SJCRH30 (cell line): ENCODE results near the gene ZCCHC14. TPM values are rescaled to one million over a fixed set of nuclear protein-coding genes. Genes with fewer than 3 reads are reported as not detected.

ENCODE experiments used
- DNase-seq, 2 experiments: peaks; one replicate each; pipeline ENCODE4 v3.0.0-alpha.2; 2015 to 2020
- H3K27ac ChIP-seq: fragments of 250-450 bp; sonication (Bioruptor Pico); 2 replicates; pipeline ENCODE4 v1.5.1; 2020; ENCODE audit warnings: mild to moderate bottlenecking, moderate library complexity
- H3K27me3 ChIP-seq: fragments of 250-450 bp; sonication (Bioruptor Pico); 2 replicates; pipeline ENCODE4 v1.5.1; 2020; ENCODE audit warnings: mild to moderate bottlenecking, moderate library complexity
- H3K36me3 ChIP-seq: fragments of 250-450 bp; sonication (Bioruptor Pico); 2 replicates; pipeline ENCODE4 v1.5.1; 2020; ENCODE audit warnings: mild to moderate bottlenecking, moderate library complexity
- H3K4me1 ChIP-seq: fragments of 250-450 bp; sonication (Bioruptor Pico); 2 replicates; pipeline ENCODE4 v1.5.1; 2020; ENCODE audit warnings: mild to moderate bottlenecking, moderate library complexity
- H3K4me3 ChIP-seq: fragments of 250-450 bp; sonication (Bioruptor Pico); 2 replicates; pipeline ENCODE4 v1.5.1; 2020; ENCODE audit warnings: mild to moderate bottlenecking, moderate library complexity
- H3K9me3 ChIP-seq: fragments of 250-450 bp; sonication (Bioruptor Pico); replicated peaks from 2 replicates; pipeline ENCODE4 v1.5.1; 2020; ENCODE audit warnings: mild to moderate bottlenecking, moderate library complexity
- total RNA-seq: library from RNA; depleted of rRNA; stranded (reverse); fragments of >200 nt; shearing (Covaris generic); gene quantifications from 2 replicates; pipeline ENCODE4 v1.2.3, GENCODE V29; 2014

Gene ZCCHC14
- total RNA-seq, 1 experiment from 2014 or later = 7.5 TPM

GRCh38 chr16:87447323-87447722 is 45.5 kb downstream of the ZCCHC14 start:
- DNase-seq = no peak
- Histone ChIP-seq H3K36me3 (no peaks in the 10 kb centered on the region), H3K4me3 (no peak overlapping the region), H3K4me1 (no peaks in the 10 kb centered on the region), H3K27ac (no peak overlapping the region), H3K9me3 (no peaks in the 10 kb centered on the region), H3K27me3 (no peaks in the 10 kb centered on the region)

- Histone ChIP-seq H3K27ac (no peak overlapping the region), H3K9me3 (no peaks in the 10 kb centered on the region), H3K36me3 (no peaks in the 10 kb centered on the region), H3K4me3 (no peak overlapping the region), H3K4me1 (no peaks in the 10 kb centered on the region), H3K27me3 (no peaks in the 10 kb centered on the region)
- no peak for DNase-seq
Measured at GRCh38 chr16:87446479-87446878, 46.3 kb downstream of the ZCCHC14 start.

DNA sequence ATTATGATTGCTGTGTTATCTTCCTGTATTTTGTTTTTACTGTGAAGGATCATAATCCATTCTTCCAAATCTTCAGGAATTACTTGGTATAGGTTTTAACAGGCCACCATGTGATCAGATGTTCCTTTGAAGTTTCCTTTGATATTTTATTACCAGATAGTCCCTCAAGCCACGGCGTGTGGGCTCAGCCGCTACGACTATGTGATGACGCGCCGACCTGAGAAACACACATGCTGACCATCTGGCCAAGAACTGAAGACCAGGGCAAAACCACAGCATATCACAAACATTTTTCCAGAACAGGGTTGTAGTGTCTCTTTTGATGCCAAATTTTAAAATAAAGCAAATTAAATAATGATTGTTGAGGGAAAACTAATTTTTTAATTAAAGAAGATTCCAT is 47.3 kb downstream of the ZCCHC14 start:
- Histone ChIP-seq H3K4me1 (no peaks in the 10 kb centered on the region), H3K27ac (no peak overlapping the region), H3K4me3 (no peak overlapping the region), H3K36me3 (no peaks in the 10 kb centered on the region), H3K9me3 (no peaks in the 10 kb centered on the region), H3K27me3 (no peaks in the 10 kb centered on the region)
- no peak for DNase-seq

DNA sequence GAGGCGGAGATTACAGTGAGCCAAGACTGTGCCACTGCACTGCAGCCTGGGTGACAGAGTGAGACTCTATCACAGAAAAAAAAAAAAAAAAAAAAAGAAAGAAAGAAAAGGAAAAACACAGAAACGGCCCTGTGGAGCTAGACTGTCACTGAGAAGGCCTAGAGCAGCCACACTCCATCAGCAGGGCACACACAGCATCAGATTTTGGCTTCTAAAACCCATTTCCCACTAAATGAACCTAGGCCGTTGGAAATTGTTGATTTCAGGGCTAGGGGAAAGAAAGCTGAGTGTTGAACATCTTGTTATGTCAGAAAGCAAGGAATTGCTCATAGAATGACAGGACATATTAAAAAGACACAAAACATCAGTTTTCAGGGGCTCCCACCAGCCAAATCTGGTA is 48.9 kb downstream of the ZCCHC14 start:
- Histone ChIP-seq H3K4me3 (no peak overlapping the region), H3K4me1 (no peaks in the 10 kb centered on the region), H3K9me3 (no peaks in the 10 kb centered on the region), H3K27me3 (no peaks in the 10 kb centered on the region), H3K36me3 (no peaks in the 10 kb centered on the region), H3K27ac (no peak overlapping the region)
- no peak for DNase-seq

DNA sequence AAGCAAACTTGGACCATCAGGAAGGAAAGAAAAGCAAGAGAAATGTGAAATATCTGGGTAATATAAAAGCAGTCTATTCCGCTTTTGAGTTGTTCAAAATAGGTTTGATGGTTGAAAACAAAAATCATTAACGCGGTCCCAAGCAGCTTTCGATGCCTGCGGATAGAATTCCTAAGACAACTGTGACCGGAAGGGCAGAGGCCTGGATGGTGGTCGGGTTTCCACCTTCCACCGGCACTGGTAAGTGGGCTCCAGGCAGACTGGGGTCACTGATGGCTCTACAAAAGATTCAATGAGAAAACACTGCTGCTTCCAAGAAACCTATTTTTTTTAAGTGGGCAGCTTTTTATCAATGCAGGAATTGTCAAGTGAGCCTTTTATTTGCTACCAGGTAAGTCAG is 49.8 kb downstream of the ZCCHC14 start:
- H3K4me1 ChIP-seq = no peaks in the 10 kb centered on the region
- H3K9me3 ChIP-seq = no peaks in the 10 kb centered on the region
- no peak overlapping the region for H3K4me3 ChIP-seq
- DNase-seq = no peak
- H3K27me3 ChIP-seq = no peaks in the 10 kb centered on the region
- no peak overlapping the region for H3K27ac ChIP-seq
- H3K36me3 ChIP-seq = no peaks in the 10 kb centered on the region

GRCh38 chr16:87442581-87442966 is 50.2 kb downstream of the ZCCHC14 start:
- H3K4me3 ChIP-seq = no peak overlapping the region
- H3K9me3 ChIP-seq = no peaks in the 10 kb centered on the region
- DNase-seq = no peak
- H3K27me3 ChIP-seq = no peaks in the 10 kb centered on the region
- no peak overlapping the region for H3K27ac ChIP-seq
- no peaks in the 10 kb centered on the region for H3K4me1 ChIP-seq
- H3K36me3 ChIP-seq = no peaks in the 10 kb centered on the region

DNA sequence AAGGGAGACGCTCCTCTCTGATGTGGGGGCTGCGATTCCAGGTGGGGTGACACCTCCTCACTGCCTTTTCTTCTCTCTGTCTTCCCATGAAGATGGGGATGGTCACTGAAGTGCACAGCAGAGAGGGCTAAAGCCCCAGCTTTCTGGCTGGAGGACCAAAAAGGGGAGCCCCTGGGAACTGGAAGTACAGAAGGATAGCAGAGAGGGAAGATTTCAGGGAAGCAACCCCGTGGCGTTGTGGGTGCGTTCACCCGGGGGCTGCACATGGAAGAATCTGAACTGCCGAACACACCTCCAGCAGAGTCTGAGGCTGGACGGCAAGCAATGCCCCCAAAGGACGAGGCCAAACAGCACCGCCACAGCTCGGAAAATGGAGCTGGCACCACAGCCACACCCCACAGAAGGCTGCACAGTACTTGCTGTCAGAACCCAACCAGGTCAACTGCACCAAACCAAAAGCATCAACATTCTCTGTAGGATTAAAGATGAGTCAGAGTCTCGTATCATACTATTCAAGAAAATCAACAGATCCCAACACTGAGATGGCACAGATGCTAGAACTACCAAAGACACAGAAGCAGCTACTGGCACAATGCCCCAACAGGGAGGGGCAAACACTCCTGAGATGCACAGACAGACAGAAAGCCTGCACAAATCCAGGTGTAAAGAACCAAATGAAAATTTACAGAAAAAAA is 50.8 kb downstream of the ZCCHC14 start:
- DNase-seq = no peak
- H3K4me1 ChIP-seq = no peaks in the 10 kb centered on the region; the same call in 1 of the 2 replicates
- no peaks in the 10 kb centered on the region for H3K9me3 ChIP-seq
- H3K27me3 ChIP-seq = no peaks in the 10 kb centered on the region
- no peak overlapping the region for H3K27ac ChIP-seq
- H3K4me3 ChIP-seq = no peak overlapping the region
- H3K36me3 ChIP-seq = no peaks in the 10 kb centered on the region

GRCh38 chr16:87439926-87440325 is 52.9 kb downstream of the ZCCHC14 start:
- H3K4me3 ChIP-seq = no peak overlapping the region
- H3K4me1 ChIP-seq = peaks cover 3% of the 10 kb centered on the region; the same call in 1 of the 2 replicates
- no peak overlapping the region for H3K27ac ChIP-seq
- H3K27me3 ChIP-seq = no peaks in the 10 kb centered on the region
- no peaks in the 10 kb centered on the region for H3K9me3 ChIP-seq
- H3K36me3 ChIP-seq = no peaks in the 10 kb centered on the region
- DNase-seq = no peak

DNA sequence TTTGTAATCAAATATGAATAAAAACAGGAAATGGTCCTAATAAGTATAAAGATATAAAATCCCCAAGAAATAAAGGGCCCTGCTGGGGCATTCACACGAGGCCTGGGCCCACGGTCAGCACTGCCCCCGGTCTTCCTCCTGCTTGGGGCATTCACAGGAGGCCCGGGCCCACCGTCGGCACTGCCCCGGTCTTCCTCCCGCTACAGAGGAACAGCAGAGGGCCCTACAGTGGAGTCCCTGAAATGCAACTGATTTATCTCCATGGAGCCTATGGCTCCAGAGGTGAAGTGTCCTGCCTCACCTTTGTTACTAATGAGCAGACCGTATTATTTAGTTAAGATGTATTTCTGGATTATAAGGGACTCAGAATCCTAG is 54.2 kb downstream of the ZCCHC14 start:
- Histone ChIP-seq H3K27ac (no peak overlapping the region), H3K36me3 (no peaks in the 10 kb centered on the region), H3K4me3 (no peak overlapping the region), H3K27me3 (no peaks in the 10 kb centered on the region), H3K9me3 (no peaks in the 10 kb centered on the region), H3K4me1 (peaks cover 3% of the 10 kb centered on the region; the same call in 1 of the 2 replicates)
- no peak for DNase-seq

DNA sequence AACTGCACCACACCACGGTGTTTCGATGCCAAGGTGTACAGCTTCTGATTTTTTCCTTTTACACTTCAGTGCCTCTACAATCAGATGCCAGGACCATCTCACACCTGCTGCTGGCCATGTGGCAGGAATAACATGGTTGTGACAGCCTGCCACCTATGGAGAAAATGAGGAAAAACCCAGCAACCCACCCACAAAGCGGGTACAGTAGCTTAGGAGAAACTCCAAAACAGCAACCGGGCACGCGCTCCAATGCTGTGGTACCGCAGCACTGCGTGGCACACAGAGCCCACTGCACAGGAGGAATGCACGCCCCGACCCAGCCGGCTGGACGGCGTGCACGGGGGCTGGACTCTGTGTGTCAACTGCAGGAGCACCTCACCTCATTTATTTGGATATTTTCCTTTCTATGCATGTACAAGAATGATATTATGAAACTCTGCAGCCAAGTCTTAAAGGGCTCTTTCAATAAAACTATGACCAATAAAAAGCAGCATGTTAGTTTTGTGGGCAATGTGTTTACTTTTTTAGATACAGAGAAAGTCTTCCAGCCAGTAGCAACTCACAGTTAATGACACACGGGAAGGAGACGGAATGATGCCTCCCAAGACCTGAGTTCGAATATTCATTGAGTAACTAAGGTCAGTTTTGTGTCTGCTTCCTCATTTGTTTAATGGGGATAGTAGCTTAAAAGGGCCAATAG is 54.8 kb downstream of the ZCCHC14 start:
- H3K4me3 ChIP-seq = no peak overlapping the region
- peaks cover 3% of the 10 kb centered on the region; the same call in 1 of the 2 replicates for H3K4me1 ChIP-seq
- no peak for DNase-seq
- H3K9me3 ChIP-seq = no peaks in the 10 kb centered on the region
- H3K36me3 ChIP-seq = no peaks in the 10 kb centered on the region
- no peak overlapping the region for H3K27ac ChIP-seq
- no peaks in the 10 kb centered on the region for H3K27me3 ChIP-seq

GRCh38 chr16:87437327-87437726 is 55.5 kb downstream of the ZCCHC14 start:
- H3K4me3 ChIP-seq = no peak overlapping the region
- no peak overlapping the region for H3K27ac ChIP-seq
- no peaks in the 10 kb centered on the region for H3K27me3 ChIP-seq
- DNase-seq = no peak
- peaks cover 3% of the 10 kb centered on the region; the same call in 1 of the 2 replicates for H3K4me1 ChIP-seq
- no peaks in the 10 kb centered on the region for H3K9me3 ChIP-seq
- H3K36me3 ChIP-seq = no peaks in the 10 kb centered on the region

DNA sequence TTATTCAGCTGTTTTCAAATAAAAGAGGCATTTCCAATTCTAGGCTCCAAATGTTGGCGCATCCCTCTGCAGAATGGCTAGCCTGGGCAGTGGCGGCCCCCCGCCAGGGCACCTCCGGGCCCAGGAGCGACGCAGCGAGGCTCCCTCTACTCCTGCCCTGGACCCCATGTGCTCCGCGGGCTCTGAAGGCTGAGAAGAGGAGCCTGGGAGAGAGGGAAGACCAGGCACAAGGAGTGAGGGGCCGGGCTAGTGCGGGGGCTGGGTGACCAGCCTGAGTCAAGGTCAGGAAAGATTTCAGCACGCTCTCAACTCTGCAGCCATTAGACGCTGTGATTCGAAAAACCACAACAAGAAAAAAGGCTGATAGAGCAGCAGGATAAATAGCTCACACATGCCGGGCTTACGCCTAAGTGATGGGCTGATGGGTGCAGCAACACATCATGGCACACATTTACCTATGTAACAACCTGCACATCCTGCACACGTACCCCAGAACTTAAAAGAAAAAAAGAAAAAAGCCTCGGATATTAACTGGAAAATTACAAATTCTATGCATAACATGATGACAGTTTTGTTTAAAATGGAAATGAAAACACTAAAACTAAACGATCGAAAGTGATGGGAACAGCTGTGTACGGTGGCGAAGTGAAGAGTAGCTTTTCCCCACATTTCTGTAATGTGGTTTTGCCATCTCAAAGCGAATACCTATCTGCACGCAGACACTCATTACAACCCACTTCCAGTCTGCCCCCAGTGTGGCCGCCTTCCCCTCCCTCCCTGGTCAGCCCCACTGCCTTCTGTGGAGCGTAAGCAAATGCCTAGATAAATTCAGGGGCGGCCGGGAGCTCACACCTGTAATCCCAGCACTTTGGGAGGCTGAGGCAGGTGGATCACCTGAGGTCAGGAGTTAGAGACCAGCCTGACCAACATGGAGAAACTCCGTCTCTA is 56.3 kb downstream of the ZCCHC14 start:
- Histone ChIP-seq H3K9me3 (no peaks in the 10 kb centered on the region), H3K4me1 (peaks cover 3% of the 10 kb centered on the region; the same call in 1 of the 2 replicates), H3K27ac (peak overlapping the region; percentile 48), H3K4me3 (peak overlapping the region; percentile 31), H3K36me3 (no peaks in the 10 kb centered on the region), H3K27me3 (no peaks in the 10 kb centered on the region)
- DNase-seq = peak; percentile 42 to 56

DNA sequence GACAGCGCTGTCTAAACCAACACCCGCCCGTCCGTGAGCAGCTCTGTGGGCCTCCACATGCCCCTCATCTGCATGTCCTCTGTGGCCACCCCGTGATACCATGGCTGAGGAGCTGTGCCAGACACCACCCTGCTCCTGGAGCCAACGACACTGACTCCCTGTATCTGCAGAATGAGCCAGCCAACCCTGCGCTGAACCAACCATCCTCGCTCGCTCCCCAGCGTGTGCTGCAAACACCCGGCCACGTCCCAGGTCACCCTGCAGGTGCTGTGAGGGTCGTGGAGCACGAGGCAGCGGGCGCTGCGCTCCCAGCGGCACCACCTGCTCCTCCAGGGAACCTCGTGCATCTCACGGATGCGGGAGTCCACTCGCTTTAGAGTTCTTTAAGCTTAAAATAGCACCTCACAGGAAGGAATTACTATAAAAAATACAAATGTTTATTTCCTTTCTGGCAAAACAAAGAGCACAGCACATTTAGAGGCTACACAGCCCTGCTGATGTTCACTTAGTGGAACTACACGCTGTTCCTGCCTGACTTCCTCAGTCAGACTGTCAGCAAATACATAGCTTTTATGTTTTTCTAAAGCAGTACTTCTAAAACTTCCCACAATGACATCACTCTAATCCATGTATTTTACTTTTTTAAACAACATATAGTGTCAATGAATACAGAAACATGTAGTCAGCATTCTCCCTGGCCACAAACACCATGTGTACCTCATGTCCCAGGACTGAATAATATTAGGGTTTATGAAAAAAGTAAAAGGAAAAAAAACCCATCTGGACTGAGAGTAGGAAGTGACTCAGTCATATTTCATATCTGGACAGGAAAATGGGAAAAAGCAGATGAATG is 57.2 kb downstream of the ZCCHC14 start:
- peaks cover 3% of the 10 kb centered on the region; the same call in 1 of the 2 replicates for H3K4me1 ChIP-seq
- no peak for DNase-seq
- peak overlapping the region; percentile 48; the same call in 1 of the 2 replicates for H3K27ac ChIP-seq
- H3K36me3 ChIP-seq = no peaks in the 10 kb centered on the region
- H3K9me3 ChIP-seq = no peaks in the 10 kb centered on the region
- H3K4me3 ChIP-seq = no peak overlapping the region; the same call in 1 of the 2 replicates
- no peaks in the 10 kb centered on the region for H3K27me3 ChIP-seq

- no peak overlapping the region for H3K27ac ChIP-seq
- no peak for DNase-seq
- no peaks in the 10 kb centered on the region for H3K9me3 ChIP-seq
- no peak overlapping the region for H3K4me3 ChIP-seq
- no peaks in the 10 kb centered on the region for H3K27me3 ChIP-seq
- no peaks in the 10 kb centered on the region for H3K36me3 ChIP-seq
- H3K4me1 ChIP-seq = peaks cover 3% of the 10 kb centered on the region; the same call in 1 of the 2 replicates
Measured at GRCh38 chr16:87434146-87434667, 58.6 kb downstream of the ZCCHC14 start.
